Amniotic epithelial cell (primary cell): ENCODE measurements around the gene LIN7B.

Experiments used
- DNase-seq: peaks from one replicate; pipeline ENCODE4 v3.0.0-alpha.2; 2010; ENCODE audit warnings: low read depth

LIN7B gene

DNA sequence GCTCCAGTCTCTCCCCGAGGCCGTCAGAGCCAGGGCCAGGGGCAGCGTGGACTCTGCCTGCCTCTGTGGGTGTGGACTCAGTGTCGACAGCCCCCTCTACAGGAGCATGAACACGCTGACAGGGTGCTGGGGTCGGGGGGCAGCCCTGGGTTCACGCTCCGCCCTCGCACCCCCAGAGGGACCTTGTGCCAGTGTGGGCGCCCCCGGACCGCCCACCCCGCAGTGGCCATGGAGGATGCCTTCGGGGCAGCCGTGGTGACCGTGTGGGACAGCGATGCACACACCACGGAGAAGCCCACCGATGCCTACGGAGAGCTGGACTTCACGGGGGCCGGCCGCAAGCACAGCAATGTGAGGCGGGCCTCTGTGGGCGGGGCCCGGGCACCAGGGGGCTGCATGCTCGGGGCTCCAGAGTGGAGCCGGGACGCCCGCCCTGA is 51.7 kb downstream of the LIN7B start:
- DNase-seq: no peak

DNA sequence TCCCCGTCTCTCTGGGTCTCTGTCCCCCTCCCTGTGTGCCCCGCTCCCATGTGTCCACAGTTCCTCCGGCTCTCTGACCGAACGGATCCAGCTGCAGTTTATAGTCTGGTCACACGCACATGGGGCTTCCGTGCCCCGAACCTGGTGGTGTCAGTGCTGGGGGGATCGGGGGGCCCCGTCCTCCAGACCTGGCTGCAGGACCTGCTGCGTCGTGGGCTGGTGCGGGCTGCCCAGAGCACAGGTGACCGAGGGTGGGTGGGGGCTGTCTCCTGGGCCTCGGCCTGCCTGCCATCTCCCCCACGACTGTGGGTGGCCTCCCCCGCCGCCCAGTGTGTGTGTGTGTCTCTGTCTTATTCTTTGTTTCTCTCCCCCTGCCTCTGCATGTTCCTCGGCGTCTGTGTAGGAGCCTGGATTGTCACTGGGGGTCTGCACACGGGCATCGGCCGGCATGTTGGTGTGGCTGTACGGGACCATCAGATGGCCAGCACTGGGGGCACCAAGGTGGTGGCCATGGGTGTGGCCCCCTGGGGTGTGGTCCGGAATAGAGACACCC is 53.8 kb downstream of the LIN7B start:
- no peak for DNase-seq
